Measurements from ENCODE around the gene KSR1.

GRCh38 chr17:27455236-27455913, 873 bp upstream of the KSR1 start:
- TF ChIP-seq CTCF (IDR thresholded peaks at IDR 0.05): no peak
- no peak for TF ChIP-seq POLR2A (IDR thresholded peaks at IDR 0.05)
